T-helper 9 cell (primary cell): ENCODE results near the gene LGR5.

Experiments
- DNase-seq: peaks from one replicate; pipeline ENCODE4 v3.0.0-alpha.2; 2020

Gene LGR5

GRCh38 chr12:71438670-71439361, 782 bp upstream of the LGR5 start:
- DNase-seq: no peak

- DNase-seq: no peak
Observed at GRCh38 chr12:71439362-71439612, 311 bp upstream of the LGR5 start.

GRCh38 chr12:71440345-71440762, 756 bp downstream of the LGR5 start:
- DNase-seq: no peak

- no peak for DNase-seq
Observed at GRCh38 chr12:71440763-71441748, 1.5 kb downstream of the LGR5 start.

GRCh38 chr12:71441836-71442566, 2.4 kb downstream of the LGR5 start:
- DNase-seq: no peak

- no peak for DNase-seq
Observed at GRCh38 chr12:71442567-71442931, 3.0 kb downstream of the LGR5 start.

GRCh38 chr12:71445071-71445470, 5.5 kb downstream of the LGR5 start:
- DNase-seq: no peak

- no peak for DNase-seq
Observed at GRCh38 chr12:71447691-71448132, 8.1 kb downstream of the LGR5 start.

- DNase-seq: no peak
Observed at GRCh38 chr12:71448150-71448581, 8.6 kb downstream of the LGR5 start.

- DNase-seq: no peak
Observed at GRCh38 chr12:71449373-71450070, 9.9 kb downstream of the LGR5 start.

- DNase-seq: no peak
Observed at GRCh38 chr12:71452006-71452405, 12.4 kb downstream of the LGR5 start.

GRCh38 chr12:71455028-71455737, 15.6 kb downstream of the LGR5 start:
- no peak for DNase-seq

- DNase-seq: no peak
Observed at GRCh38 chr12:71456316-71456715, 16.7 kb downstream of the LGR5 start.

- DNase-seq: no peak
Observed at GRCh38 chr12:71456990-71457389, 17.4 kb downstream of the LGR5 start.

GRCh38 chr12:71460318-71460717, 20.7 kb downstream of the LGR5 start:
- DNase-seq: no peak

GRCh38 chr12:71460850-71461609, 21.4 kb downstream of the LGR5 start:
- DNase-seq: no peak

- no peak for DNase-seq
Observed at GRCh38 chr12:71461787-71462328, 22.3 kb downstream of the LGR5 start.

GRCh38 chr12:71465796-71466195, 26.2 kb downstream of the LGR5 start:
- DNase-seq: no peak

GRCh38 chr12:71469258-71469750, 29.7 kb downstream of the LGR5 start:
- DNase-seq: no peak

- no peak for DNase-seq
Observed at GRCh38 chr12:71472441-71472911, 32.9 kb downstream of the LGR5 start.

GRCh38 chr12:71474791-71475190, 35.2 kb downstream of the LGR5 start:
- no peak for DNase-seq
